SK-N-SH (cell line): ENCODE data around the gene SLAIN1. TPM values are rescaled to one million over a fixed set of nuclear protein-coding genes. Genes with fewer than 3 reads are reported as not detected.

Experiments used
- CTCF ChIA-PET: fragments of 300-600, 350-600 bp; formaldehyde crosslinking; extraction: SDS; loops from one replicate; lab custom pipeline; 2021; lab: Yijun Ruan, JAX
- POLR2A ChIA-PET: fragments of 350-600 bp; sonication (Branson Sonifier 250); formaldehyde crosslinking; extraction: SDS; loops from one replicate; lab custom pipeline; 2020; ENCODE audit warnings: antibody characterized with exemption, inconsistent platforms; lab: Yijun Ruan, JAX
- DNase-seq: peaks from one replicate; pipeline ENCODE4 v3.0.0; 2012
- H2AFZ ChIP-seq: fragments of 200-600 bp; sonication (generic); 2 replicates; pipeline ENCODE4 v1.8.1; 2016; ENCODE audit warnings: antibody characterized with exemption, mild to moderate bottlenecking, low read depth
- H3F3A ChIP-seq: fragments of 200-600 bp; sonication (generic); replicated peaks from 2 replicates; pipeline ENCODE3; 2016; ENCODE audit warnings: antibody characterized with exemption, mild to moderate bottlenecking; ENCODE audit not compliant: insufficient read depth
- H3K27ac ChIP-seq, 2 experiments: fragments of 200-500 bp in 1 of 2; fragments of 200-600 bp in 1 of 2; sonication (Bioruptor generic) in 1 of 2; sonication (generic), shearing (Covaris generic) in 1 of 2; 2 replicates each; pipeline versions ENCODE4 v1.5.1 to v1.6.1; 2014 to 2016; ENCODE audit warnings: low read depth in 2 of 2, inconsistent platforms in 1 of 2, low read length in 1 of 2, mild to moderate bottlenecking in 1 of 2, mixed read lengths in 1 of 2
- H3K27me3 ChIP-seq: fragments of 200-600 bp; sonication (generic), shearing (Covaris generic); 2 replicates; pipeline ENCODE4 v1.6.1; 2016; ENCODE audit warnings: mixed run types; ENCODE audit not compliant: insufficient read depth
- H3K36me3 ChIP-seq, 2 experiments: fragments of 200-500 bp in 1 of 2; fragments of 200-600 bp in 1 of 2; sonication (Bioruptor generic) in 1 of 2; sonication (generic) in 1 of 2; replicated peaks in 1 of 2; 2 replicates each; pipeline versions ENCODE3 to v1.5.1; 2014 to 2016; ENCODE audit warnings: low read length in 1 of 2, mild to moderate bottlenecking in 1 of 2; ENCODE audit not compliant: insufficient read depth in 2 of 2, control insufficient read depth in 1 of 2
- H3K4me1 ChIP-seq, 2 experiments: fragments of 200-500 bp in 1 of 2; fragments of 200-600 bp in 1 of 2; sonication (Bioruptor generic) in 1 of 2; sonication (generic), shearing (Covaris generic) in 1 of 2; 2 replicates each; pipeline versions ENCODE4 v1.5.1 to v1.6.1; 2014 to 2016; ENCODE audit warnings: low read depth in 1 of 2, low read length in 1 of 2, mixed run types in 1 of 2; ENCODE audit not compliant: insufficient read depth in 2 of 2, control insufficient read depth in 1 of 2
- H3K4me2 ChIP-seq: fragments of 200-600 bp; sonication (generic), shearing (Covaris generic); 2 replicates; pipeline ENCODE4 v1.6.1; 2017; ENCODE audit warnings: mixed run types
- H3K4me3 ChIP-seq, 2 experiments: fragments of 200-500 bp in 1 of 2; fragments of 200-600 bp in 1 of 2; sonication (Bioruptor generic) in 1 of 2; sonication (generic), shearing (Covaris generic) in 1 of 2; 2 replicates each; pipeline versions ENCODE4 v1.5.1 to v1.8.1; 2014 to 2016; ENCODE audit warnings: low read depth in 2 of 2, inconsistent platforms in 1 of 2, low read length in 1 of 2, mild to moderate bottlenecking in 1 of 2, mixed read lengths in 1 of 2, moderate library complexity in 1 of 2
- H3K79me2 ChIP-seq: fragments of 200-600 bp; sonication (generic); 2 replicates; pipeline ENCODE4 v1.8.1; 2017; ENCODE audit warnings: mild to moderate bottlenecking; ENCODE audit not compliant: insufficient read depth
- H3K9ac ChIP-seq: fragments of 200-600 bp; sonication (generic); 2 replicates; pipeline ENCODE4 v1.6.1; 2017; ENCODE audit warnings: mixed run types
- H3K9me2 ChIP-seq: fragments of 200-600 bp; sonication (generic); 2 replicates; pipeline ENCODE4 v1.6.1; 2017; ENCODE audit warnings: mixed run types
- H3K9me3 ChIP-seq: fragments of 200-600 bp; sonication (generic); 2 replicates; pipeline ENCODE4 v1.6.1; 2017; ENCODE audit warnings: mixed run types, mild to moderate bottlenecking, moderate library complexity
- H4K20me1 ChIP-seq: fragments of 200-600 bp; sonication (generic); 2 replicates; pipeline ENCODE4 v1.6.1; 2017; ENCODE audit warnings: mild to moderate bottlenecking, mixed run types; ENCODE audit not compliant: insufficient read depth
- ELF1 ChIP-seq: IDR thresholded peaks from 2 replicates; pipeline ENCODE4 v1.4.0; 2012
- EP300 ChIP-seq, 2 experiments: IDR thresholded peaks; 2 replicates each; pipeline versions ENCODE4 v1.4.0 to v1.6.1; 2012; ENCODE audit warnings: borderline replicate concordance in 1 of 2, low read depth in 1 of 2, low read length in 1 of 2
- EZH2phosphoT487 ChIP-seq: fragments of 200-600 bp; sonication (generic); IDR thresholded peaks from 2 replicates; pipeline ENCODE4 v1.6.1; 2017; ENCODE audit warnings: low read depth, mixed run types, mild to moderate bottlenecking, antibody characterized with exemption, moderate library complexity, borderline replicate concordance
- GABPA ChIP-seq: IDR thresholded peaks from 2 replicates; pipeline ENCODE4 v1.4.0; 2012; ENCODE audit warnings: low read depth, mild to moderate bottlenecking
- GATA2 ChIP-seq: sonication (generic); formaldehyde crosslinking; IDR thresholded peaks from 2 replicates; pipeline ENCODE4 v1.5.0; 2020; ENCODE audit warnings: mild to moderate bottlenecking, missing genetic modification reagents
- JUND ChIP-seq: IDR thresholded peaks from 2 replicates; pipeline ENCODE4 v1.4.0; 2012
- MAX ChIP-seq: IDR thresholded peaks from 2 replicates; pipeline ENCODE4 v1.4.0; 2012; ENCODE audit warnings: low read depth
- MEF2A ChIP-seq: IDR thresholded peaks from 2 replicates; pipeline ENCODE4 v1.4.0; 2012; ENCODE audit warnings: low read depth, borderline replicate concordance
- MXI1 ChIP-seq: IDR thresholded peaks from 2 replicates; pipeline ENCODE4 v1.6.1; 2012; ENCODE audit warnings: mild to moderate bottlenecking, low read depth, low read length, improper control_type of control experiment
- NRF1 ChIP-seq: IDR thresholded peaks from 2 replicates; pipeline ENCODE4 v1.6.1; 2012; ENCODE audit warnings: low read depth, mild to moderate bottlenecking, low read length
- POLR2AphosphoS5 ChIP-seq: IDR thresholded peaks from 2 replicates; pipeline ENCODE4 v1.6.1; 2012; ENCODE audit warnings: low read depth, low read length
- RAD21 ChIP-seq: IDR thresholded peaks from 2 replicates; pipeline ENCODE4 v1.6.1; 2012; ENCODE audit warnings: mild to moderate bottlenecking, low read length
- RCOR1 ChIP-seq: fragments of 150-350 bp; IDR thresholded peaks from 2 replicates; pipeline ENCODE4 v1.6.1; 2017; ENCODE audit warnings: antibody characterized with exemption, low read length
- RFX5 ChIP-seq: IDR thresholded peaks from 2 replicates; pipeline ENCODE4 v1.6.1; 2012; ENCODE audit warnings: mild to moderate bottlenecking, improper control_type of control experiment, low read length
- RXRA ChIP-seq: IDR thresholded peaks from 2 replicates; pipeline ENCODE4 v1.4.0; 2012; ENCODE audit warnings: low read depth, mild to moderate bottlenecking, borderline replicate concordance
- SMC3 ChIP-seq: IDR thresholded peaks from 2 replicates; pipeline ENCODE4 v1.6.1; 2012; ENCODE audit warnings: low read depth, low read length, improper control_type of control experiment
- TCF12 ChIP-seq: IDR thresholded peaks from 2 replicates; pipeline ENCODE4 v1.4.0; 2012
- TEAD4 ChIP-seq: IDR thresholded peaks from 2 replicates; pipeline ENCODE4 v1.4.0; 2012; ENCODE audit warnings: mild to moderate bottlenecking, borderline replicate concordance; ENCODE audit not compliant: insufficient read depth
- USF1 ChIP-seq: IDR thresholded peaks from 2 replicates; pipeline ENCODE4 v1.4.0; 2012; ENCODE audit warnings: low read depth, borderline replicate concordance
- YY1 ChIP-seq: IDR thresholded peaks from 2 replicates; pipeline ENCODE4 v1.4.0; 2012; ENCODE audit warnings: low read depth, mild to moderate bottlenecking
- whole genome bisulfite sequencing: methylation state at CpG from one replicate; pipeline ENCODE4 v1.1.6; 2017; ENCODE audit warnings: low lambda C conversion rate; 5-methylcytosine and 5-hydroxymethylcytosine counted together
- polyA plus RNA-seq, 3 experiments: library from polyadenylated mRNA; depleted of rRNA; stranded (reverse); fragments of >200 nt; gene quantifications; 2 replicates each; pipeline ENCODE4 v1.2.3, GENCODE V29; 2012
- TF ChIP-seq, protein P1 (sequence below): IDR thresholded peaks from 2 replicates; pipeline ENCODE4 v1.6.1; 2012; ENCODE audit warnings: mild to moderate bottlenecking, low read depth, low read length, moderate library complexity
- TF ChIP-seq, protein P2 (sequence below): fragments of 150-350 bp; IDR thresholded peaks from 2 replicates; pipeline ENCODE4 v1.6.1; 2016; ENCODE audit warnings: mild to moderate bottlenecking, low read depth, low read length

The SLAIN1 gene
- polyA plus RNA-seq, 1 of the 3 experiments (the other 2 are of a cell fraction): 1.6 TPM

DNA sequence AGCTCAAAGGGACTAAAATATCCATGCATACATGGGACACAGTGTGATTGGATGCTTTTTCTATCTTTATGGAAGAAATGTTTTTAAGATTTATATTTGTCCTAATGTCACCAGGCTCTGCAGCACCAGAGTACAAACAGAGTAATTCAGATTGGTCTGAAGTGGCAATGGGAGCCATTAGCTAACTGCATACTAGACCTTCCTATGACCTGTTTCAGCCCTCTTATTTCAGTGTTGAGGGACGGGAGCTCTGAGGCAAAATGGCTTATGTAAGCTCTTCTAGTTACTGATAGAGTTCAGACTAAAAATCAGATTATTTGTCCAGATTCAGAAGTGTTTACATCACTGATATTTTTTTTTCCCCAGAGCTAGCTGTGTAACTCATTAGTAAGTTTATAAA, 4.9 kb downstream of the SLAIN1 start (continued):
- TF ChIP-seq POLR2AphosphoS5: no peak
- TF ChIP-seq TEAD4: no peak

GRCh38 chr13:77703408-77703807, 5.9 kb downstream of the SLAIN1 start:
- Histone ChIP-seq H3K36me3 (no peaks in the 10 kb centered on the region), H3K4me3 (no peak overlapping the region), H3K9me3 (no peaks in the 10 kb centered on the region), H3K9me2 (0 out of 2 replicates have a peak, but pooled peaks cover 2% of the 10 kb centered on the region), H3K4me2 (no peak overlapping the region), H4K20me1 (no peaks in the 10 kb centered on the region), H3K4me1 (no peaks in the 10 kb centered on the region; a peak in 1 of 4 replicates), H2AFZ (no peak overlapping the region), H3K27me3 (no peaks in the 10 kb centered on the region), H3K27ac (no peak overlapping the region), H3F3A (no peaks in the 10 kb centered on the region), H3K79me2 (no peaks in the 10 kb centered on the region), H3K9ac (no peak overlapping the region)
- 62% methylated on average over 5 of the region's 5 CpGs for WGBS
- no peak for DNase-seq
- POLR2A ChIA-PET: no interaction called here
- no peak for TF ChIP-seq GABPA
- TF ChIP-seq JUND: no peak
- TF ChIP-seq RXRA: no peak
- TF ChIP-seq MXI1: no peak
- no peak for TF ChIP-seq MAX
- no peak for TF ChIP-seq RFX5
- TF ChIP-seq EZH2phosphoT487: no peak
- CTCF ChIA-PET: interaction anchor here (1.4 kb wide), 1 partner anchor 15 kb away, joined by 3 read pairs; no protein-coding TSS in a partner anchor

GRCh38 chr13:77714119-77714755, 16.8 kb downstream of the SLAIN1 start:
- H3K4me2 ChIP-seq: no peak overlapping the region
- no peaks in the 10 kb centered on the region for H3F3A ChIP-seq
- no peaks in the 10 kb centered on the region for H3K36me3 ChIP-seq
- H3K79me2 ChIP-seq: no peaks in the 10 kb centered on the region
- H3K27ac ChIP-seq: no peak overlapping the region
- POLR2A ChIA-PET: no interaction called here
- DNase-seq: no peak
- H3K27me3 ChIP-seq: no peaks in the 10 kb centered on the region
- H3K4me1 ChIP-seq: no peaks in the 10 kb centered on the region
- no peak overlapping the region for H2AFZ ChIP-seq
- no peaks in the 10 kb centered on the region for H4K20me1 ChIP-seq
- H3K9me2 ChIP-seq: no peaks in the 10 kb centered on the region
- no peaks in the 10 kb centered on the region for H3K9me3 ChIP-seq
- H3K9ac ChIP-seq: no peak overlapping the region
- WGBS: 22% methylated on average over 3 of the region's 3 CpGs
- H3K4me3 ChIP-seq: no peak overlapping the region
- CTCF ChIA-PET: no interaction called here
- TF ChIP-seq RAD21 (no peak), RCOR1 (no peak), TCF12 (no peak), GATA2 (CRISPR knock-in tag) (no peak), GABPA (no peak), USF1 (no peak), RXRA (no peak), SMC3 (no peak), EZH2phosphoT487 (no peak), TEAD4 (no peak), MEF2A (no peak), ELF1 (no peak), EP300 (IDR thresholded peaks at IDR 0.05; ENCODE audit: borderline replicate concordance in 1 of 2, low read depth in 1 of 2, low read length in 1 of 2) (no peak), YY1 (no peak), NRF1 (no peak)
- TF ChIP-seq, protein P1, sequence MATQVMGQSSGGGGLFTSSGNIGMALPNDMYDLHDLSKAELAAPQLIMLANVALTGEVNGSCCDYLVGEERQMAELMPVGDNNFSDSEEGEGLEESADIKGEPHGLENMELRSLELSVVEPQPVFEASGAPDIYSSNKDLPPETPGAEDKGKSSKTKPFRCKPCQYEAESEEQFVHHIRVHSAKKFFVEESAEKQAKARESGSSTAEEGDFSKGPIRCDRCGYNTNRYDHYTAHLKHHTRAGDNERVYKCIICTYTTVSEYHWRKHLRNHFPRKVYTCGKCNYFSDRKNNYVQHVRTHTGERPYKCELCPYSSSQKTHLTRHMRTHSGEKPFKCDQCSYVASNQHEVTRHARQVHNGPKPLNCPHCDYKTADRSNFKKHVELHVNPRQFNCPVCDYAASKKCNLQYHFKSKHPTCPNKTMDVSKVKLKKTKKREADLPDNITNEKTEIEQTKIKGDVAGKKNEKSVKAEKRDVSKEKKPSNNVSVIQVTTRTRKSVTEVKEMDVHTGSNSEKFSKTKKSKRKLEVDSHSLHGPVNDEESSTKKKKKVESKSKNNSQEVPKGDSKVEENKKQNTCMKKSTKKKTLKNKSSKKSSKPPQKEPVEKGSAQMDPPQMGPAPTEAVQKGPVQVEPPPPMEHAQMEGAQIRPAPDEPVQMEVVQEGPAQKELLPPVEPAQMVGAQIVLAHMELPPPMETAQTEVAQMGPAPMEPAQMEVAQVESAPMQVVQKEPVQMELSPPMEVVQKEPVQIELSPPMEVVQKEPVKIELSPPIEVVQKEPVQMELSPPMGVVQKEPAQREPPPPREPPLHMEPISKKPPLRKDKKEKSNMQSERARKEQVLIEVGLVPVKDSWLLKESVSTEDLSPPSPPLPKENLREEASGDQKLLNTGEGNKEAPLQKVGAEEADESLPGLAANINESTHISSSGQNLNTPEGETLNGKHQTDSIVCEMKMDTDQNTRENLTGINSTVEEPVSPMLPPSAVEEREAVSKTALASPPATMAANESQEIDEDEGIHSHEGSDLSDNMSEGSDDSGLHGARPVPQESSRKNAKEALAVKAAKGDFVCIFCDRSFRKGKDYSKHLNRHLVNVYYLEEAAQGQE: no peak
- TF ChIP-seq, protein P2, sequence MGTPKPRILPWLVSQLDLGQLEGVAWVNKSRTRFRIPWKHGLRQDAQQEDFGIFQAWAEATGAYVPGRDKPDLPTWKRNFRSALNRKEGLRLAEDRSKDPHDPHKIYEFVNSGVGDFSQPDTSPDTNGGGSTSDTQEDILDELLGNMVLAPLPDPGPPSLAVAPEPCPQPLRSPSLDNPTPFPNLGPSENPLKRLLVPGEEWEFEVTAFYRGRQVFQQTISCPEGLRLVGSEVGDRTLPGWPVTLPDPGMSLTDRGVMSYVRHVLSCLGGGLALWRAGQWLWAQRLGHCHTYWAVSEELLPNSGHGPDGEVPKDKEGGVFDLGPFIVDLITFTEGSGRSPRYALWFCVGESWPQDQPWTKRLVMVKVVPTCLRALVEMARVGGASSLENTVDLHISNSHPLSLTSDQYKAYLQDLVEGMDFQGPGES: no peak
